WTC11 (cell line): ENCODE data around the gene ERC1.

ENCODE experiments used
- CTCF ChIP-seq: fragments of 200-600 bp; IDR thresholded peaks from 2 replicates; pipeline ENCODE4 v1.8.0; 2022; ENCODE audit warnings: antibody characterized with exemption
- EMX1 ChIP-seq: fragments of 250-450 bp; sonication (Bioruptor Pico); IDR thresholded peaks from 2 replicates; pipeline ENCODE4 v1.8.0; 2021; ENCODE audit warnings: mild to moderate bottlenecking
- NR3C1 ChIP-seq: sonication (generic); formaldehyde crosslinking; conservative IDR thresholded peaks from 2 replicates; pipeline ENCODE4 v1.8.1; 2023; ENCODE audit warnings: low read depth, mild to moderate bottlenecking, missing genetic modification reagents
- SP1 ChIP-seq: sonication (generic); formaldehyde crosslinking; conservative IDR thresholded peaks from 2 replicates; pipeline ENCODE4 v1.8.1; 2022; ENCODE audit warnings: missing genetic modification reagents
- TEAD4 ChIP-seq: sonication (generic); formaldehyde crosslinking; IDR thresholded peaks from 2 replicates; pipeline ENCODE4 v1.8.0; 2022; ENCODE audit warnings: mild to moderate bottlenecking, missing genetic modification reagents
- TP53 ChIP-seq: sonication (generic); formaldehyde crosslinking; IDR thresholded peaks from 2 replicates; pipeline ENCODE4 v1.8.1; 2023; ENCODE audit warnings: mild to moderate bottlenecking, missing genetic modification reagents
- ZNF121 ChIP-seq: sonication (generic); formaldehyde crosslinking; IDR thresholded peaks from 2 replicates; pipeline ENCODE4 v1.8.0; 2023; ENCODE audit warnings: missing genetic modification reagents
- TF ChIP-seq, protein P1 (sequence below): sonication (generic); formaldehyde crosslinking; IDR thresholded peaks from 2 replicates; pipeline ENCODE4 v1.8.0; 2022; ENCODE audit warnings: mild to moderate bottlenecking, missing genetic modification reagents
- TF ChIP-seq, protein P2 (sequence below): sonication (generic); formaldehyde crosslinking; IDR thresholded peaks from 2 replicates; pipeline ENCODE4 v1.8.0; 2023; ENCODE audit warnings: mild to moderate bottlenecking, missing genetic modification reagents

DNA sequence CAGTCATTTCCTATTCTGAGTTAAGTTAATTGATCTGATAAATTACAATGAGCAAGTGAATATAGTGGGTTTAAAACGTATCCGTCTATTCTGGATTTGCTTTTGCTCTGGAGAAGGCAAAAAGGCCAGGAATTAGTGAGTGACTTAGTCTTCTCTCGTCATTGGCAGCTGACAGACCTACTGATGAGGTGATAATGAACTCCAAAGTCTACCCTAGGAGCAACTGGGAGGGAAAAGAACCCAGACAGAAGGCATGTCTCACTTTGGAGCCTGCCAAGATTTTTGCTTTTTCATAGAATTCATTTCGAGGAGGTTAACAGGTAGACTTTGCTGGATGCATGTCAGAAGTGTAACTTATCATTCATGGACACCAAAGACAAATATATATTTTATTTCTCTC is 333.1 kb downstream of the ERC1 start:
- TF ChIP-seq SP1 (CRISPR knock-in tag) (no peak), CTCF (no peak), EMX1 (CRISPR knock-in tag) (no peak), NR3C1 (CRISPR knock-in tag) (no peak), TP53 (CRISPR knock-in tag) (no peak), ZNF121 (no peak), TEAD4 (CRISPR knock-in tag) (no peak)
- TF ChIP-seq, protein P1, sequence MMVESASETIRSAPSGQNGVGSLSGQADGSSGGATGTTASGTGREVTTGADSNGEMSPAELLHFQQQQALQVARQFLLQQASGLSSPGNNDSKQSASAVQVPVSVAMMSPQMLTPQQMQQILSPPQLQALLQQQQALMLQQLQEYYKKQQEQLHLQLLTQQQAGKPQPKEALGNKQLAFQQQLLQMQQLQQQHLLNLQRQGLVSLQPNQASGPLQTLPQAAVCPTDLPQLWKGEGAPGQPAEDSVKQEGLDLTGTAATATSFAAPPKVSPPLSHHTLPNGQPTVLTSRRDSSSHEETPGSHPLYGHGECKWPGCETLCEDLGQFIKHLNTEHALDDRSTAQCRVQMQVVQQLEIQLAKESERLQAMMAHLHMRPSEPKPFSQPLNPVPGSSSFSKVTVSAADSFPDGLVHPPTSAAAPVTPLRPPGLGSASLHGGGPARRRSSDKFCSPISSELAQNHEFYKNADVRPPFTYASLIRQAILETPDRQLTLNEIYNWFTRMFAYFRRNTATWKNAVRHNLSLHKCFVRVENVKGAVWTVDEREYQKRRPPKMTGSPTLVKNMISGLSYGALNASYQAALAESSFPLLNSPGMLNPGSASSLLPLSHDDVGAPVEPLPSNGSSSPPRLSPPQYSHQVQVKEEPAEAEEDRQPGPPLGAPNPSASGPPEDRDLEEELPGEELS, result no peak
- TF ChIP-seq, protein P2, sequence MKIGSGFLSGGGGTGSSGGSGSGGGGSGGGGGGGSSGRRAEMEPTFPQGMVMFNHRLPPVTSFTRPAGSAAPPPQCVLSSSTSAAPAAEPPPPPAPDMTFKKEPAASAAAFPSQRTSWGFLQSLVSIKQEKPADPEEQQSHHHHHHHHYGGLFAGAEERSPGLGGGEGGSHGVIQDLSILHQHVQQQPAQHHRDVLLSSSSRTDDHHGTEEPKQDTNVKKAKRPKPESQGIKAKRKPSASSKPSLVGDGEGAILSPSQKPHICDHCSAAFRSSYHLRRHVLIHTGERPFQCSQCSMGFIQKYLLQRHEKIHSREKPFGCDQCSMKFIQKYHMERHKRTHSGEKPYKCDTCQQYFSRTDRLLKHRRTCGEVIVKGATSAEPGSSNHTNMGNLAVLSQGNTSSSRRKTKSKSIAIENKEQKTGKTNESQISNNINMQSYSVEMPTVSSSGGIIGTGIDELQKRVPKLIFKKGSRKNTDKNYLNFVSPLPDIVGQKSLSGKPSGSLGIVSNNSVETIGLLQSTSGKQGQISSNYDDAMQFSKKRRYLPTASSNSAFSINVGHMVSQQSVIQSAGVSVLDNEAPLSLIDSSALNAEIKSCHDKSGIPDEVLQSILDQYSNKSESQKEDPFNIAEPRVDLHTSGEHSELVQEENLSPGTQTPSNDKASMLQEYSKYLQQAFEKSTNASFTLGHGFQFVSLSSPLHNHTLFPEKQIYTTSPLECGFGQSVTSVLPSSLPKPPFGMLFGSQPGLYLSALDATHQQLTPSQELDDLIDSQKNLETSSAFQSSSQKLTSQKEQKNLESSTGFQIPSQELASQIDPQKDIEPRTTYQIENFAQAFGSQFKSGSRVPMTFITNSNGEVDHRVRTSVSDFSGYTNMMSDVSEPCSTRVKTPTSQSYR (CRISPR knock-in tag), result no peak
